ENCODE results near the gene GOT1.

The GOT1 gene

GRCh38 chr10:99433378-99434020, 3.1 kb upstream of the GOT1 start:
- no peak for DNase-seq (ENCODE audit: low spot score)

- DNase-seq (ENCODE audit: low spot score) = no peak
Observed at GRCh38 chr10:99432881-99433280, 2.5 kb upstream of the GOT1 start.

- no peak for DNase-seq (ENCODE audit: low spot score)
Observed at GRCh38 chr10:99432047-99432446, 1.6 kb upstream of the GOT1 start.

GRCh38 chr10:99431190-99431760, 851 bp upstream of the GOT1 start:
- peak; percentile 76 for DNase-seq (ENCODE audit: low spot score)

GRCh38 chr10:99430116-99430450, 341 bp downstream of the GOT1 start:
- DNase-seq (ENCODE audit: low spot score) = no peak

GRCh38 chr10:99429517-99430095, 818 bp downstream of the GOT1 start:
- no peak for DNase-seq (ENCODE audit: low spot score)

- DNase-seq (ENCODE audit: low spot score) = no peak
Observed at GRCh38 chr10:99427566-99428190, 2.7 kb downstream of the GOT1 start.

- DNase-seq (ENCODE audit: low spot score) = no peak
Observed at GRCh38 chr10:99426689-99427088, 3.7 kb downstream of the GOT1 start.

- no peak for DNase-seq (ENCODE audit: low spot score)
Observed at GRCh38 chr10:99425204-99425603, 5.2 kb downstream of the GOT1 start.

GRCh38 chr10:99424656-99425055, 5.8 kb downstream of the GOT1 start:
- DNase-seq (ENCODE audit: low spot score) = no peak

- peak; percentile 56 for DNase-seq (ENCODE audit: low spot score)
Observed at GRCh38 chr10:99422529-99423096, 7.8 kb downstream of the GOT1 start.

GRCh38 chr10:99421233-99421739, 9.1 kb downstream of the GOT1 start:
- DNase-seq (ENCODE audit: low spot score) = no peak

- DNase-seq (ENCODE audit: low spot score) = no peak
Observed at GRCh38 chr10:99419688-99420087, 10.7 kb downstream of the GOT1 start.

- DNase-seq (ENCODE audit: low spot score) = no peak
Observed at GRCh38 chr10:99418910-99419624, 11.4 kb downstream of the GOT1 start.

- no peak for DNase-seq (ENCODE audit: low spot score)
Observed at GRCh38 chr10:99412099-99412498, 18.3 kb downstream of the GOT1 start.

GRCh38 chr10:99411546-99411945, 18.9 kb downstream of the GOT1 start:
- no peak for DNase-seq (ENCODE audit: low spot score)

- no peak for DNase-seq (ENCODE audit: low spot score)
Observed at GRCh38 chr10:99410876-99411275, 19.5 kb downstream of the GOT1 start.

- DNase-seq (ENCODE audit: low spot score) = no peak
Observed at GRCh38 chr10:99410146-99410545, 20.3 kb downstream of the GOT1 start.

GRCh38 chr10:99406149-99406548, 24.3 kb downstream of the GOT1 start:
- no peak for DNase-seq (ENCODE audit: low spot score)

GRCh38 chr10:99403674-99404073, 26.8 kb downstream of the GOT1 start:
- no peak for DNase-seq (ENCODE audit: low spot score)

GRCh38 chr10:99399664-99400063, 30.8 kb downstream of the GOT1 start:
- DNase-seq (ENCODE audit: low spot score) = no peak

- no peak for DNase-seq (ENCODE audit: low spot score)
Observed at GRCh38 chr10:99396471-99396870, 34.0 kb downstream of the GOT1 start.
